ENCODE results near the gene ARHGAP10.

GRCh38 chr4:147984065-147984777 is 252.3 kb downstream of the ARHGAP10 start:
- TF ChIP-seq SPI1 (IDR thresholded peaks at IDR 0.05; ENCODE audit: low read depth, low read length) = no peak
- no peak for TF ChIP-seq POLR2A (IDR thresholded peaks at IDR 0.05; ENCODE audit: low read depth, low read length)
